Measurements from ENCODE around the gene CERS5. TPM values are rescaled to one million over a fixed set of nuclear protein-coding genes. Genes with fewer than 3 reads are reported as not detected.

The CERS5 gene
- total RNA-seq, 2 donors from 2014 or later: 6.7 to 11.2 TPM

DNA sequence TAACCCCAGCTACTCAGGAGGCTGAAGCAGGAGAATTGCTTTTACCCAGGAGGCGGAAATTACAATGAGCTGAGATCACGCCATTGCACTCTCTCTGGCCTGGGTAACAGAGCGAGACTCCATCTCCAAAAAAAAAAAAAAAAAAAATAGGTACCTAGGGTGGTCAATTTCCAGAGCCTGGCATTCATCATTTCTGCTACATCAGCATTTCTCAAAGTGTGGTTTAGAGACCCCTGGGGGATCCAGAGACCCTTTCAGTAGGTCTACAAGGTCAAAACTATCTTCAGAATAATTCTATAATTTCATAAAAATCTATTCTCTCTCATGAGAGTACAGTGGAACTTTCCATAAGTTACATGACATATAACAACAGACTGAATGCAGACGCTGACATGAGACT, 19.9 kb downstream of the CERS5 start:
- no peak overlapping the region for H3K4me3 ChIP-seq
- H3K4me1 ChIP-seq: peaks cover 0 to 11% of the 10 kb centered on the region in 2 donors
- H3K9me3 ChIP-seq: no peaks in the 10 kb centered on the region
- TF ChIP-seq, protein P1, sequence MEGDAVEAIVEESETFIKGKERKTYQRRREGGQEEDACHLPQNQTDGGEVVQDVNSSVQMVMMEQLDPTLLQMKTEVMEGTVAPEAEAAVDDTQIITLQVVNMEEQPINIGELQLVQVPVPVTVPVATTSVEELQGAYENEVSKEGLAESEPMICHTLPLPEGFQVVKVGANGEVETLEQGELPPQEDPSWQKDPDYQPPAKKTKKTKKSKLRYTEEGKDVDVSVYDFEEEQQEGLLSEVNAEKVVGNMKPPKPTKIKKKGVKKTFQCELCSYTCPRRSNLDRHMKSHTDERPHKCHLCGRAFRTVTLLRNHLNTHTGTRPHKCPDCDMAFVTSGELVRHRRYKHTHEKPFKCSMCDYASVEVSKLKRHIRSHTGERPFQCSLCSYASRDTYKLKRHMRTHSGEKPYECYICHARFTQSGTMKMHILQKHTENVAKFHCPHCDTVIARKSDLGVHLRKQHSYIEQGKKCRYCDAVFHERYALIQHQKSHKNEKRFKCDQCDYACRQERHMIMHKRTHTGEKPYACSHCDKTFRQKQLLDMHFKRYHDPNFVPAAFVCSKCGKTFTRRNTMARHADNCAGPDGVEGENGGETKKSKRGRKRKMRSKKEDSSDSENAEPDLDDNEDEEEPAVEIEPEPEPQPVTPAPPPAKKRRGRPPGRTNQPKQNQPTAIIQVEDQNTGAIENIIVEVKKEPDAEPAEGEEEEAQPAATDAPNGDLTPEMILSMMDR (IDR thresholded peaks at IDR 0.05): no peak
- H3K27me3 ChIP-seq: no peaks in the 10 kb centered on the region
- DNase-seq (ENCODE audit: low spot score): no peak
- peaks cover under 1% of the 10 kb centered on the region for H3K36me3 ChIP-seq
- no peak overlapping the region for H3K27ac ChIP-seq

DNA sequence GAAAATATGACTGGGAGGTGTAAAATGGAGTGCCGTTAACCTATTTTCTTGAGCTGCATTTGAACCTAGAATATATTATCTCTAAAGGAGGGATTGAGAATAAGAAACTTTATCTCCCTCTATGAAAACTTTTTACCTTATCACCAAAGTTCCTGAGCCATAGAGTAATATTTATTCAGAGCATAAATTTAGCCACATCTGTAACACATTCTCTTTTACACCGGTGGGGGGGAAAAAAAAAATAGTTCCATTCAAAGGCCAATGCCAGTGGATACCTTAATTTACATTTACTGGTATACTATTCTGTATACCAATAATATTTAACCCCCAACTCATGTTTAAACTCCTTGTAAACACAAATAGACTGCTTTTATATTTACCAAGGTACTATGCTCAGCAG, 21.7 kb downstream of the CERS5 start:
- DNase-seq (ENCODE audit: low spot score): no peak
- Histone ChIP-seq H3K4me1 (peaks cover 0 to 3% of the 10 kb centered on the region in 2 donors), H3K27ac (peak overlapping the region in 1 of 2 donors; percentile 37), H3K4me3 (no peak overlapping the region), H3K27me3 (no peaks in the 10 kb centered on the region), H3K36me3 (peaks cover 17% of the 10 kb centered on the region), H3K9me3 (no peaks in the 10 kb centered on the region)
- TF ChIP-seq, protein P1 (IDR thresholded peaks at IDR 0.05): no peak

DNA sequence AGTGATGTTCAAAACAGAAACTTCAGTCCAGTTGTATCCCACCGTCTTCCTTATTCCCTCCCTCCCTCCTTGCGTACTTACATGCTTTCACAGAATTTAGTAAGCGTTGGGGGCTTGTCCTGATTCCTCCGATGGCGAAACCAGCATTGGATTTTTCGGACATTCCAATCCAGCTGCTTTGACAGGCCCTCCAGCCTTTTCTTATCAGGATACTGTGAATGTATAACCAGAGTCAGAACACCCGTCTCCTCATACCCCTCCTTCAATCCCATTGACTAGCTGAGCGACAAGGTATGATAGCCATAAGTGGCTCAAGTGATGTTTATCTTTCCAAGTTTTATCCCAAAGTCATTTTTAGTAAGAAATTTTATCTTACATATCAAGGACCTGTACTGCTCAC, 24.2 kb downstream of the CERS5 start:
- Histone ChIP-seq H3K27me3 (no peaks in the 10 kb centered on the region), H3K36me3 (peaks cover 20% of the 10 kb centered on the region), H3K4me1 (no peaks in the 10 kb centered on the region), H3K9me3 (no peaks in the 10 kb centered on the region), H3K4me3 (no peak overlapping the region), H3K27ac (no peak overlapping the region)
- TF ChIP-seq, protein P1 (IDR thresholded peaks at IDR 0.05): no peak
- no peak for DNase-seq (ENCODE audit: low spot score)

DNA sequence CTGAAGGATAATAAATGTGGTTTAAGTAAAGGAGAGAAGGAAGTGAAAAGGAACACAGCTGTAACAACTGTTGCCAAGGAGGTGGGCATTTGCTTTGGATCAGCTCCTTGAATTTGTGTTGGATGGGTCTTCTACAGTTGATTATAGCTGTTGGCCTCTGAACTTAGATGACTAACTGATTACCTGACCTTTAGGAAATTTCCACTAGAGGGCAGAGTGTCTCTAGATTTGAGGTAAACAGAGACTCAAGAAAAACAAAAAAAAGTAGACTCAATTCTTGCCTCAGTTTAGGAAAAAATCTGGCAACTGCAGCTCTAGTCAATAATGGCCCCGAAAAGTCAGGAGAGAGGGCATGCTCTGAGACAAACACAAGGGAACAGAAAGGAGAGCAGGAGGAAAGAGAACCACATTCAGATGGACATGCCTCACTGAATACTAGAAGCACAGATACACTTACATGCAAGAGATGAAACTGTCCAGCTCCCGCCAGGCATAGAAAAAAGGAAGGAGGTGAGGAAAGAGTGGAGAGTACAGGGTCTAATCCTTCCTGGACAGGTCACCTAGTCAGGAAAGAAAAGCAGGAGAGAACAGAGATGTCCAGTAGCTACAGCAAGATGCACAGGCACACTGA, 34.5 kb downstream of the CERS5 start:
- no peak overlapping the region for H3K4me3 ChIP-seq
- H3K27me3 ChIP-seq: no peaks in the 10 kb centered on the region
- peaks cover 49% of the 10 kb centered on the region for H3K36me3 ChIP-seq
- DNase-seq (ENCODE audit: low spot score): no peak
- no peaks in the 10 kb centered on the region for H3K4me1 ChIP-seq
- TF ChIP-seq, protein P1 (IDR thresholded peaks at IDR 0.05): no peak
- no peaks in the 10 kb centered on the region for H3K9me3 ChIP-seq
- H3K27ac ChIP-seq: no peak overlapping the region

DNA sequence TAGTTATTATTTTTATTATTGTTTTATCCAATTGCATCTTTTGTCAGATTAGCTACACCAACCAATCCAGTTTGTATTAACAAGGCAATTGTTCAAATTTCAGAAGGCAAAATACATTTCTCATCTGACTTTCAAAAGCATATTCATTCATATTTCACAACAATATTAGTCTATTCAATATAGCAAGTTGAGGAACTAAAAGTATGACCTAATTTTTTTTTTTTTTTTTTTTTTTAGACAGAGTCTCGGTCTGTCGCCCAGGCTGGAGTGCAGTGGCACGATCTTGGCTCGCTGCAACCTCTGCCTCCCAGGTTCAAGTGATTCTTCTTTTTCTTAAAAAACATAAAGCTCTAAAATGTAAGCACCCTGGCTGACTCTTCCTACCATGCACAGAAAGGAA, 37.9 kb downstream of the CERS5 start:
- no peak overlapping the region for H3K4me3 ChIP-seq
- H3K36me3 ChIP-seq: peaks cover 48% of the 10 kb centered on the region
- no peaks in the 10 kb centered on the region for H3K27me3 ChIP-seq
- TF ChIP-seq, protein P1 (IDR thresholded peaks at IDR 0.05): no peak
- DNase-seq (ENCODE audit: low spot score): no peak
- no peaks in the 10 kb centered on the region for H3K4me1 ChIP-seq
- no peaks in the 10 kb centered on the region for H3K9me3 ChIP-seq
- no peak overlapping the region for H3K27ac ChIP-seq

DNA sequence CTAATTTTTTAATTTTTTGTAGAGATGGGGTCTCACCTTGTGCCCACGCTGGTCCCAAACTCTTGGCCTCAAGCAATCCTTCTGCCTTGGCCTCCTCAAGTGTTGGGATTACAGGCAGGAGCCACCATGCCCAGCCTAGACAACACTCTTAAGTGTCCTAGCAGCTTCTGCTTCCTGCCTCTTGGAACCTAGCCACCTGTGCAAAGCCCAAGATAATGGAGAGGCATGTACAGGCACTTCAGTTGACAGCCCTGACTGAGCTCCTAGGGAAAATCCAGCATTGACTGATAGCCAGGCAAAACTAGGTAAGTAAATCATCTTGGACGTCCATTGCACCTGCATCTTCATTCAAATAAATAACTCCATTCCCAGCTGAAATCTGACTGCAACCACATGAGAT, 39.6 kb downstream of the CERS5 start:
- H3K27me3 ChIP-seq: no peaks in the 10 kb centered on the region
- H3K27ac ChIP-seq: no peak overlapping the region
- H3K4me3 ChIP-seq: no peak overlapping the region
- H3K9me3 ChIP-seq: no peaks in the 10 kb centered on the region
- H3K36me3 ChIP-seq: peaks cover 39% of the 10 kb centered on the region
- TF ChIP-seq, protein P1 (IDR thresholded peaks at IDR 0.05): no peak
- DNase-seq (ENCODE audit: low spot score): no peak
- no peaks in the 10 kb centered on the region for H3K4me1 ChIP-seq

Data from right atrium auricular region (tissue), 2 donors.